Stimulated activated CD4-positive, alpha-beta T cell treated with anti-CD3 and anti-CD28 coated beads, Interleukin-12 subunit alpha, Interleukin-12 subunit beta, amount 100 ng/mL, for 24 hours (primary cell): Measurements from ENCODE around the gene JMJD7.
A peak's percentile ranks its signal among the peaks of the same experiment; 100 is the strongest.

Experiments
- DNase-seq, 2 experiments: peaks; one replicate each; pipeline ENCODE4 v3.0.0-alpha.2; 2020; ENCODE audit warnings: low read depth in 2 of 2

The JMJD7 gene

GRCh38 chr15:41847206-41847605 is 19.3 kb downstream of the JMJD7 start:
- DNase-seq: no peak

- no peak for DNase-seq
These were observed 20.1 kb downstream of the JMJD7 start for GRCh38 chr15:41847981-41848380.

GRCh38 chr15:41848631-41849030 is 20.7 kb downstream of the JMJD7 start:
- DNase-seq: peak in 1 of 2 experiments; percentile 37

GRCh38 chr15:41849204-41849603 is 21.3 kb downstream of the JMJD7 start:
- DNase-seq: no peak

GRCh38 chr15:41849861-41850260 is 22.0 kb downstream of the JMJD7 start:
- no peak for DNase-seq

GRCh38 chr15:41850482-41851166 is 22.7 kb downstream of the JMJD7 start:
- no peak for DNase-seq

GRCh38 chr15:41851167-41851523 is 23.3 kb downstream of the JMJD7 start:
- DNase-seq: no peak

GRCh38 chr15:41851755-41852370 is 24.0 kb downstream of the JMJD7 start:
- DNase-seq: no peak

- no peak for DNase-seq
These were observed 25.1 kb downstream of the JMJD7 start for GRCh38 chr15:41852736-41853590.

- DNase-seq: no peak
These were observed 25.9 kb downstream of the JMJD7 start for GRCh38 chr15:41853831-41854230.

- no peak for DNase-seq
These were observed 26.6 kb downstream of the JMJD7 start for GRCh38 chr15:41854443-41854842.

- no peak for DNase-seq
These were observed 27.5 kb downstream of the JMJD7 start for GRCh38 chr15:41855261-41855961.

GRCh38 chr15:41856262-41856661 is 28.4 kb downstream of the JMJD7 start:
- DNase-seq: no peak

- no peak for DNase-seq
These were observed 28.8 kb downstream of the JMJD7 start for GRCh38 chr15:41856716-41857115.

GRCh38 chr15:41857316-41857715 is 29.4 kb downstream of the JMJD7 start:
- no peak for DNase-seq

GRCh38 chr15:41858756-41859155 is 30.9 kb downstream of the JMJD7 start:
- DNase-seq: no peak

GRCh38 chr15:41860049-41860828 is 32.3 kb downstream of the JMJD7 start:
- DNase-seq: no peak

- no peak for DNase-seq
These were observed 34.0 kb downstream of the JMJD7 start for GRCh38 chr15:41861736-41862356.

- no peak for DNase-seq
These were observed 34.7 kb downstream of the JMJD7 start for GRCh38 chr15:41862515-41863116.

- no peak for DNase-seq
These were observed 37.7 kb downstream of the JMJD7 start for GRCh38 chr15:41865490-41866055.
